Iris pigment epithelial cell (primary cell): ENCODE measurements around the gene MRPL36.
A peak's percentile ranks its signal among the peaks of the same experiment; 100 is the strongest.
"Not testable (repeated sequence)": the region's sequence is repeated elsewhere in the genome, so short reads cannot be mapped to it uniquely, and the experiment has no call there.

Experiments used
- DNase-seq: peaks from one replicate; pipeline ENCODE4 v3.0.0-alpha.2; 2011; ENCODE audit warnings: low read depth

Gene MRPL36

GRCh38 chr5:1815071-1815786 is 15.6 kb upstream of the MRPL36 start:
- no peak for DNase-seq

- DNase-seq: no peak
Observed at GRCh38 chr5:1814183-1815020, 14.8 kb upstream of the MRPL36 start.

- DNase-seq: no peak
Observed at GRCh38 chr5:1810581-1811101, 11.0 kb upstream of the MRPL36 start.

- no peak for DNase-seq
Observed at GRCh38 chr5:1809416-1810035, 9.9 kb upstream of the MRPL36 start.

GRCh38 chr5:1808439-1808838 is 8.8 kb upstream of the MRPL36 start:
- DNase-seq: peak; percentile 84

- no peak for DNase-seq
Observed at GRCh38 chr5:1807451-1808185, 8.0 kb upstream of the MRPL36 start.

- no peak for DNase-seq
Observed at GRCh38 chr5:1806974-1807373, 7.3 kb upstream of the MRPL36 start.

- DNase-seq: no peak
Observed at GRCh38 chr5:1806199-1806598, 6.6 kb upstream of the MRPL36 start.

- DNase-seq: no peak
Observed at GRCh38 chr5:1805736-1806135, 6.1 kb upstream of the MRPL36 start.

- DNase-seq: no peak
Observed at GRCh38 chr5:1805326-1805725, 5.7 kb upstream of the MRPL36 start.

GRCh38 chr5:1804001-1804690 is 4.5 kb upstream of the MRPL36 start:
- DNase-seq: no peak

- no peak for DNase-seq
Observed at GRCh38 chr5:1803192-1803591, 3.6 kb upstream of the MRPL36 start.

GRCh38 chr5:1801967-1802295 is 2.3 kb upstream of the MRPL36 start:
- DNase-seq: no peak

- peak; percentile 56 for DNase-seq
Observed at GRCh38 chr5:1801222-1801966, 1.8 kb upstream of the MRPL36 start, which contains the start of gene NDUFS6. Gene NDUFS6 (plus strand): TSS chr5:1801407. CDS start chr5:1801418, 11 bp downstream.

- peak; percentile 38 for DNase-seq
Observed at GRCh38 chr5:1800472-1801221, 1.0 kb upstream of the MRPL36 start.

- peak; percentile 36 for DNase-seq
Observed at GRCh38 chr5:1799110-1799601, 481 bp downstream of the MRPL36 start.

GRCh38 chr5:1798589-1798988 is 1.0 kb downstream of the MRPL36 start:
- DNase-seq: not testable (repeated sequence)

GRCh38 chr5:1797855-1798254 is 1.8 kb downstream of the MRPL36 start:
- no peak for DNase-seq

GRCh38 chr5:1797103-1797800 is 2.4 kb downstream of the MRPL36 start:
- DNase-seq: no peak
